ENCODE measurements around the gene MT1F. TPM values are rescaled to one million over a fixed set of nuclear protein-coding genes. Genes with fewer than 3 reads are reported as not detected.
"Not testable (repeated sequence)": the region's sequence is repeated elsewhere in the genome, so short reads cannot be mapped to it uniquely, and the experiment has no call there.

The MT1F gene
- total RNA-seq, 2 experiments from 2014 or later, result 11.4 to 20.6 TPM

GRCh38 chr16:56673921-56674320, 16.2 kb downstream of the MT1F start:
- no peak overlapping the region for H3K4me3 Mint-ChIP-seq
- peak; percentile 34 for ATAC-seq
- H3K36me3 Mint-ChIP-seq, result no peaks in the 10 kb centered on the region

GRCh38 chr16:56674570-56674969, 16.8 kb downstream of the MT1F start:
- Mint-ChIP-seq H3K27me3 (peaks cover 45% of the 10 kb centered on the region), H3K4me1 (peaks cover 16% of the 10 kb centered on the region)
- H3K9me3 Mint-ChIP-seq (ENCODE audit: low read depth); H3K27ac Mint-ChIP-seq; H3K4me3 Mint-ChIP-seq; DNase-seq; H3K36me3 Mint-ChIP-seq; ATAC-seq: not testable (repeated sequence)
- CTCF ChIA-PET, result interaction anchor here (1.1 to 2.4 kb wide), 6 partner anchors 9 to 119 kb away, joined by 3 to 10 read pairs (median 4); partner anchors contain the start of gene MT1X

More at GRCh38 chr16:56673921-56674320, 16.2 kb downstream of the MT1F start:
- H3K27me3 Mint-ChIP-seq, result peaks cover 51% of the 10 kb centered on the region
- H3K27ac Mint-ChIP-seq, result no peak overlapping the region
- H3K4me1 Mint-ChIP-seq, result peaks cover 16% of the 10 kb centered on the region
- no peaks in the 10 kb centered on the region for H3K9me3 Mint-ChIP-seq (ENCODE audit: low read depth)
- DNase-seq, result peak; percentile 48
- CTCF ChIA-PET, result interaction anchor here (0.9 to 2.4 kb wide), 9 partner anchors 10 to 119 kb away, joined by 3 to 10 read pairs (median 3); partner anchors contain the start of gene MT1X

- CTCF ChIA-PET, result interaction anchor here (0.9 to 5.3 kb wide), 7 partner anchors 8 to 99 kb away, joined by 3 to 21 read pairs (median 3); partner anchors contain the start of gene MT2A
- ATAC-seq (peak; percentile 79), DNase-seq (peak; percentile 75)
- peaks cover 16% of the 10 kb centered on the region for H3K4me1 Mint-ChIP-seq
- H3K27me3 Mint-ChIP-seq, result peaks cover 33% of the 10 kb centered on the region
- no peak overlapping the region for H3K27ac Mint-ChIP-seq
- H3K9me3 Mint-ChIP-seq (ENCODE audit: low read depth), result no peaks in the 10 kb centered on the region
- peak overlapping the region; percentile 59 for H3K4me3 Mint-ChIP-seq
- no peaks in the 10 kb centered on the region for H3K36me3 Mint-ChIP-seq
Measured at GRCh38 chr16:56675685-56676210, 18.0 kb downstream of the MT1F start.

- Mint-ChIP-seq H3K4me1 (peaks cover 21% of the 10 kb centered on the region), H3K4me3 (no peak overlapping the region), H3K27ac (no peak overlapping the region), H3K9me3 (ENCODE audit: low read depth) (no peaks in the 10 kb centered on the region), H3K27me3 (peaks cover 19% of the 10 kb centered on the region), H3K36me3 (no peaks in the 10 kb centered on the region)
- CTCF ChIA-PET, result interaction anchor here (1.4 to 5.3 kb wide), 4 partner anchors 16 to 101 kb away, joined by 3 to 21 read pairs (median 5); partner anchors contain the start of gene MT1E
- ATAC-seq (no peak), DNase-seq (no peak)
Measured at GRCh38 chr16:56677474-56677873, 19.7 kb downstream of the MT1F start.

- peaks cover 32% of the 10 kb centered on the region for H3K4me1 Mint-ChIP-seq
- no peaks in the 10 kb centered on the region for H3K9me3 Mint-ChIP-seq (ENCODE audit: low read depth)
- no peak overlapping the region for H3K27ac Mint-ChIP-seq
- DNase-seq (no peak), ATAC-seq (no peak)
- peaks cover 1% of the 10 kb centered on the region for H3K36me3 Mint-ChIP-seq
- peaks cover 11% of the 10 kb centered on the region for H3K27me3 Mint-ChIP-seq
- no peak overlapping the region for H3K4me3 Mint-ChIP-seq
- CTCF ChIA-PET, result interaction anchor here (2.5 to 5.3 kb wide), 2 partner anchors 22 to 102 kb away, joined by 7 to 21 read pairs; no protein-coding TSS in a partner anchor
Measured at GRCh38 chr16:56679078-56679730, 21.4 kb downstream of the MT1F start.

GRCh38 chr16:56679818-56680217, 22.1 kb downstream of the MT1F start:
- DNase-seq (peak; percentile 52), ATAC-seq (no peak)
- H3K9me3 Mint-ChIP-seq (ENCODE audit: low read depth), result no peaks in the 10 kb centered on the region
- peaks cover 33% of the 10 kb centered on the region for H3K4me1 Mint-ChIP-seq
- no peak overlapping the region for H3K27ac Mint-ChIP-seq
- H3K4me3 Mint-ChIP-seq, result no peak overlapping the region
- H3K27me3 Mint-ChIP-seq, result peaks cover 7% of the 10 kb centered on the region
- CTCF ChIA-PET, result interaction anchor here (1.0 to 5.3 kb wide), 2 partner anchors 22 to 102 kb away, joined by 3 to 21 read pairs; no protein-coding TSS in a partner anchor
- peaks cover 1% of the 10 kb centered on the region for H3K36me3 Mint-ChIP-seq

GRCh38 chr16:56681939-56682702, 24.4 kb downstream of the MT1F start, which contains the start of gene MT1X:
MT1X (plus strand) TSS chr16:56682470; CDS start chr16:56682541, 71 bp downstream.
- peak within 1 kb of the TSS; percentile 89 for H3K4me3 Mint-ChIP-seq
- peaks cover 1% of the 10 kb centered on the region for H3K36me3 Mint-ChIP-seq
- peaks cover 25% of the 10 kb centered on the region for H3K4me1 Mint-ChIP-seq
- no peaks in the 10 kb centered on the region for H3K9me3 Mint-ChIP-seq (ENCODE audit: low read depth)
- DNase-seq, result peak; percentile 94
- H3K27ac Mint-ChIP-seq, result peak within 1 kb of the TSS; percentile 92
- no peaks in the 10 kb centered on the region for H3K27me3 Mint-ChIP-seq
- CTCF ChIA-PET, result interaction anchor here (1.5 to 3.9 kb wide), 6 partner anchors 9 to 106 kb away, joined by 4 to 30 read pairs (median 5); partner anchors contain the start of gene MT1E
- peak; percentile 98 for ATAC-seq

- peak overlapping the region; percentile 89 for H3K4me3 Mint-ChIP-seq
- no peaks in the 10 kb centered on the region for H3K27me3 Mint-ChIP-seq
- peak overlapping the region; percentile 92 for H3K27ac Mint-ChIP-seq
- H3K4me1 Mint-ChIP-seq, result peaks cover 25% of the 10 kb centered on the region
- CTCF ChIA-PET, result interaction anchor here (0.8 to 3.9 kb wide), 7 partner anchors 9 to 106 kb away, joined by 3 to 30 read pairs (median 5); partner anchors contain the start of gene MT1E
- DNase-seq (no peak), ATAC-seq (peak; percentile 10)
- no peaks in the 10 kb centered on the region for H3K9me3 Mint-ChIP-seq (ENCODE audit: low read depth)
- H3K36me3 Mint-ChIP-seq, result peaks cover 1% of the 10 kb centered on the region
Measured at GRCh38 chr16:56682703-56683397, 25.1 kb downstream of the MT1F start.

- Mint-ChIP-seq H3K27me3 (peaks cover 1% of the 10 kb centered on the region), H3K9me3 (ENCODE audit: low read depth) (no peaks in the 10 kb centered on the region), H3K27ac (no peak overlapping the region), H3K4me1 (peaks cover 25% of the 10 kb centered on the region), H3K36me3 (peaks cover 1% of the 10 kb centered on the region), H3K4me3 (peak overlapping the region; percentile 89)
- CTCF ChIA-PET, result interaction anchor here (0.8 to 3.9 kb wide), 7 partner anchors 8 to 107 kb away, joined by 3 to 30 read pairs (median 5); partner anchors contain the start of gene MT1E
- DNase-seq (no peak), ATAC-seq (no peak)
Measured at GRCh38 chr16:56683424-56684172, 25.8 kb downstream of the MT1F start.

- H3K36me3 Mint-ChIP-seq, result peaks cover 1% of the 10 kb centered on the region
- H3K4me3 Mint-ChIP-seq, result peak overlapping the region; percentile 89
- no peaks in the 10 kb centered on the region for H3K9me3 Mint-ChIP-seq (ENCODE audit: low read depth)
- no peak overlapping the region for H3K27ac Mint-ChIP-seq
- peaks cover 2% of the 10 kb centered on the region for H3K27me3 Mint-ChIP-seq
- ATAC-seq (no peak), DNase-seq (no peak)
- CTCF ChIA-PET, result interaction anchor here (1.3 to 3.9 kb wide), 5 partner anchors 8 to 108 kb away, joined by 3 to 30 read pairs (median 5); no protein-coding TSS in a partner anchor
- peaks cover 25% of the 10 kb centered on the region for H3K4me1 Mint-ChIP-seq
Measured at GRCh38 chr16:56684256-56684925, 26.6 kb downstream of the MT1F start.

GRCh38 chr16:56684926-56685590, 27.3 kb downstream of the MT1F start:
- Mint-ChIP-seq H3K4me1 (peaks cover 25% of the 10 kb centered on the region), H3K27ac (no peak overlapping the region), H3K27me3 (peaks cover 2% of the 10 kb centered on the region), H3K4me3 (no peak overlapping the region), H3K9me3 (ENCODE audit: low read depth) (no peaks in the 10 kb centered on the region), H3K36me3 (peaks cover 1% of the 10 kb centered on the region)
- CTCF ChIA-PET, result interaction anchor here (1.5 to 3.9 kb wide), 3 partner anchors 12 to 108 kb away, joined by 5 to 30 read pairs (median 10); no protein-coding TSS in a partner anchor
- DNase-seq (no peak), ATAC-seq (no peak)
